ENCODE data around the gene NRXN3. TPM values are rescaled to one million over a fixed set of nuclear protein-coding genes. Genes with fewer than 3 reads are reported as not detected.

NRXN3 gene
- total RNA-seq, 1 donor from 2014 or later, result 11.4 TPM

DNA sequence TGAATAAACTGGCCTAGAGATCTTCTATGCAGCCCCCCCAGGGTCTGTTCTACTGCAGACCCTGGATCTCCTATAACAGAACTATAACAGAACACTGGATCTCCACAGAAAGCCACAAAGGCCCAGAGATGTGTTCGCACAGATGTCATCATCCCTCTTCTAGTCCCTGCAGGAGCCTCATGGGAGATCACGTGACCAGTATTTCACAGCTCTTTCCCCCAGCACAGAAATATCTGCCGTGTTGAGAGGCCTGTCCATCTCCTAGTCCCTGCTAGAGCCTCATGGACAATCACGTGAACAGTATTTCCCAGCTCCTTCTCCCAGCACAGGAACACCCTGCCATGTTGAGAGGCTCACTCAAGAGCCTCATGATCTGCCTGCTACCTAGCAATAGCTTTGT is 331.7 kb downstream of the NRXN3 start:
- DNase-seq (ENCODE audit: low spot score in 2 of 2, unreplicated experiment in 2 of 2), result no peak
- no peaks in the 10 kb centered on the region for H3K4me1 Mint-ChIP-seq
- no peak overlapping the region for H3K4me3 Mint-ChIP-seq
- no peaks in the 10 kb centered on the region for H3K27me3 Mint-ChIP-seq (ENCODE audit: low read depth)
- no peaks in the 10 kb centered on the region for H3K36me3 Mint-ChIP-seq
- H3K9me3 Mint-ChIP-seq, result peaks cover 4% of the 10 kb centered on the region
- no peak overlapping the region for H3K27ac Mint-ChIP-seq
- TF ChIP-seq CTCF (IDR thresholded peaks at IDR 0.05; ENCODE audit: unreplicated experiment), result no peak

DNA sequence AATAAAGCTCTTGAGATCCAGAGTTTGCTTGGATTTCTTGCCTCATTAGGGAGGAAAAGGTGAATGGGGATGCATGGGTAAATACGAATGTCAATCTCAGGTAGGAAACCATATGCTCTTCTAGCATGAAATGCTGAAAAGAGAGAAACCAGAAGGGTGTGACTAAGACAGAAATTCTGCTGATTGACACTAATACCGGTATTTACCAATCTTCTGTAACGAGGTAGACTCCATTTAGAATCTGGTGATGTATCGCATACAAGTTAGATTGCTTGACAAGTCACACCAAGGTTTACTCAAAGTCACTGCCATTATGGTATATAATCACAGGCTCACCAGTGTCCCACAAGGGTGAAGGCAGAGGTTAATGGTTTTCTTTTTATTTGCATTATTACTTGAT is 337.9 kb downstream of the NRXN3 start:
- H3K36me3 Mint-ChIP-seq, result no peaks in the 10 kb centered on the region
- no peak overlapping the region for H3K4me3 Mint-ChIP-seq
- DNase-seq (ENCODE audit: low spot score in 2 of 2, unreplicated experiment in 2 of 2), result no peak
- no peaks in the 10 kb centered on the region for H3K9me3 Mint-ChIP-seq
- H3K27me3 Mint-ChIP-seq (ENCODE audit: low read depth), result no peaks in the 10 kb centered on the region
- no peaks in the 10 kb centered on the region for H3K4me1 Mint-ChIP-seq
- no peak for TF ChIP-seq CTCF (IDR thresholded peaks at IDR 0.05; ENCODE audit: unreplicated experiment)
- no peak overlapping the region for H3K27ac Mint-ChIP-seq

- Mint-ChIP-seq H3K4me1 (no peaks in the 10 kb centered on the region), H3K27me3 (ENCODE audit: low read depth) (no peaks in the 10 kb centered on the region), H3K4me3 (no peak overlapping the region), H3K9me3 (no peaks in the 10 kb centered on the region), H3K27ac (no peak overlapping the region), H3K36me3 (no peaks in the 10 kb centered on the region)
- no peak for TF ChIP-seq CTCF (IDR thresholded peaks at IDR 0.05; ENCODE audit: unreplicated experiment)
- DNase-seq (ENCODE audit: low spot score in 2 of 2, unreplicated experiment in 2 of 2), result no peak
These were observed 339.3 kb downstream of the NRXN3 start for GRCh38 chr14:78509516-78509915.

- H3K27ac Mint-ChIP-seq, result no peak overlapping the region
- no peaks in the 10 kb centered on the region for H3K9me3 Mint-ChIP-seq
- no peak for TF ChIP-seq CTCF (IDR thresholded peaks at IDR 0.05; ENCODE audit: unreplicated experiment)
- H3K4me1 Mint-ChIP-seq, result no peaks in the 10 kb centered on the region
- H3K36me3 Mint-ChIP-seq, result no peaks in the 10 kb centered on the region
- H3K4me3 Mint-ChIP-seq, result no peak overlapping the region
- no peaks in the 10 kb centered on the region for H3K27me3 Mint-ChIP-seq (ENCODE audit: low read depth)
- no peak for DNase-seq (ENCODE audit: low spot score in 2 of 2, unreplicated experiment in 2 of 2)
These were observed 341.8 kb downstream of the NRXN3 start for GRCh38 chr14:78512021-78512420.

- Mint-ChIP-seq H3K4me3 (no peak overlapping the region), H3K9me3 (no peaks in the 10 kb centered on the region)
These were observed 349.7 kb downstream of the NRXN3 start for GRCh38 chr14:78519863-78520262.

More at GRCh38 chr14:78519863-78520262, 349.7 kb downstream of the NRXN3 start:
- Mint-ChIP-seq H3K27me3 (ENCODE audit: low read depth) (no peaks in the 10 kb centered on the region), H3K36me3 (no peaks in the 10 kb centered on the region), H3K27ac (no peak overlapping the region), H3K4me1 (no peaks in the 10 kb centered on the region)
- no peak for TF ChIP-seq CTCF (IDR thresholded peaks at IDR 0.05; ENCODE audit: unreplicated experiment)
- DNase-seq (ENCODE audit: low spot score in 2 of 2, unreplicated experiment in 2 of 2), result peak; percentile 31 to 63

Data from mesothelial cell of epicardium (in vitro differentiated cells).